ENCODE data around the gene ACTR1B. TPM values are rescaled to one million over a fixed set of nuclear protein-coding genes. Genes with fewer than 3 reads are reported as not detected.

Gene ACTR1B
- total RNA-seq, 2 donors from 2014 or later = 80.3 to 128 TPM

DNA sequence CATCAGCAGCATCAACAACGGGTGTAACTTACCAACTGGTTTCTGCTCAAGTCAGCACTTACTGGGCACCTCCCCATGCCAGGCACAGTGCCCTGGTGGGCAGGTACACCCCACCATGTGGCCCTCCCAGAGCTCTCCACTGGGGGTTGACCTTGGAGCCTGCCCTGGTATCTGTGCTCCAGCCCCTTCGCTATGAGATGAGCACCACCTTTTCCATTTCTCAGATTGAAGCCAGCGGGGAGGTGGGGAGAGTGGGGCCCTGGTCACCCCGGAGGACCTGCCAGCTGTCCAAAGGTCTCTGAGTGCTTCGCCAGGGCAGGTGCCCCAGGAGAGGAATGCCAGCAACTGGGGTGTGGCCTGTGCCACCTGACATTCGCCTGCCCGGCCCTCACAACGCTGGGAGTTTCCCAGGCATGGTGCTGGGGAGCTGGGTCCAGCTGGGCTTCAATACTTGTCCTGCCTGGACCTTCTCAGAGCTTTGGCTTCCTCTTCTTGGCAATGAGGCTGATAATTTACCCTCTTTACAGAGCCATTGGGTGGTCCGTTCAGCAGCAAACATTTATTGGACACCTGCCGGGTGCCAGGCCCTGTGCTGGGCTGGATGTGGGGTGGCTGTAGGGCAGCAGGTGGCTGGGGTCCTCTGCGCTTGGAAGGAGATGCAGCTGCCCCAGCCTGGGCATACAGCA, 43.7 kb upstream of the ACTR1B start:
- Histone ChIP-seq H3K9me3 (no peaks in the 10 kb centered on the region), H3K27ac (no peak overlapping the region), H3K36me3 (no peaks in the 10 kb centered on the region), H3K27me3 (replicated peaks; ENCODE audit: insufficient read depth) (no peaks in the 10 kb centered on the region), H3K4me3 (no peak overlapping the region), H3K4me1 (ENCODE audit: control insufficient read depth in 1 of 2, low read depth in 2 of 2) (no peaks in the 10 kb centered on the region)
- no peak for DNase-seq (ENCODE audit: low spot score)
- no peak for ATAC-seq (ENCODE audit: insufficient number of reproducible peaks, low FRiP score, low read depth)
- TF ChIP-seq, protein P1, sequence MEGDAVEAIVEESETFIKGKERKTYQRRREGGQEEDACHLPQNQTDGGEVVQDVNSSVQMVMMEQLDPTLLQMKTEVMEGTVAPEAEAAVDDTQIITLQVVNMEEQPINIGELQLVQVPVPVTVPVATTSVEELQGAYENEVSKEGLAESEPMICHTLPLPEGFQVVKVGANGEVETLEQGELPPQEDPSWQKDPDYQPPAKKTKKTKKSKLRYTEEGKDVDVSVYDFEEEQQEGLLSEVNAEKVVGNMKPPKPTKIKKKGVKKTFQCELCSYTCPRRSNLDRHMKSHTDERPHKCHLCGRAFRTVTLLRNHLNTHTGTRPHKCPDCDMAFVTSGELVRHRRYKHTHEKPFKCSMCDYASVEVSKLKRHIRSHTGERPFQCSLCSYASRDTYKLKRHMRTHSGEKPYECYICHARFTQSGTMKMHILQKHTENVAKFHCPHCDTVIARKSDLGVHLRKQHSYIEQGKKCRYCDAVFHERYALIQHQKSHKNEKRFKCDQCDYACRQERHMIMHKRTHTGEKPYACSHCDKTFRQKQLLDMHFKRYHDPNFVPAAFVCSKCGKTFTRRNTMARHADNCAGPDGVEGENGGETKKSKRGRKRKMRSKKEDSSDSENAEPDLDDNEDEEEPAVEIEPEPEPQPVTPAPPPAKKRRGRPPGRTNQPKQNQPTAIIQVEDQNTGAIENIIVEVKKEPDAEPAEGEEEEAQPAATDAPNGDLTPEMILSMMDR (IDR thresholded peaks at IDR 0.05) = no peak

DNA sequence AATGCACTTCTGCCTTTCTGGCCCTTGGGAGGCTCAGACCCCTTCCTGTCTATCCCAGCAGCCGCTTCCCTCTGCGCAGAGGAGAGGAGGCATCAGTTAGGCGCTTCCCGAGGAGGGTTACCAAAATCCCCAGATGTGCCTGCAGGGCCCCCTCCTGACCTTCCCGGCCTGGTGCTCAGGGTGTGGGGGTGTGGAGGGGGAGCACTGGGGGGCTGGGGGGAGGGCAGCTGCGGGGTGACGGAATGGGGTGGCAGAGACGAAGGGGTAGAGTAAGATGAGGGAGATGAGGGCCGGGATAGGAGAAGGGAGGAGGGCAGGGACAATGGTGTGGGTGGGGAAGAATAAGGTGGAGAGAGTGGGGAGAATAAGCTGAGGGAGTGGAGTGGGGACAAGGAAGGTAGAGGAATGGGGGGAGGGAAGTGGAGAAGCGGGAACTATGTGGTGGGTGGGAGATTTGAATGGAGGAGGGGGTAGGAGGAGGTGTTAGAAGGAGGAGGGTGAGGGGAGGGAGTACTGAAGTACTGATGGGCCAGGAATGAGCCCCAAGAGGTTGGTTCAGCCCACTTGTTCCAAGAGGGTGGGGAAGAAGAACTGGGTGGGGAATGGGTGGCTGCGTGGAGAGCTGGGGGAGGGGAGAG, 43.0 kb upstream of the ACTR1B start:
- Histone ChIP-seq H3K4me3 (no peak overlapping the region), H3K36me3 (no peaks in the 10 kb centered on the region), H3K4me1 (ENCODE audit: control insufficient read depth in 1 of 2, low read depth in 2 of 2) (no peaks in the 10 kb centered on the region), H3K27me3 (replicated peaks; ENCODE audit: insufficient read depth) (no peaks in the 10 kb centered on the region), H3K9me3 (no peaks in the 10 kb centered on the region), H3K27ac (no peak overlapping the region)
- TF ChIP-seq, protein P1 (IDR thresholded peaks at IDR 0.05) = no peak
- DNase-seq (ENCODE audit: low spot score) (no peak), ATAC-seq (ENCODE audit: insufficient number of reproducible peaks, low FRiP score, low read depth) (no peak)

DNA sequence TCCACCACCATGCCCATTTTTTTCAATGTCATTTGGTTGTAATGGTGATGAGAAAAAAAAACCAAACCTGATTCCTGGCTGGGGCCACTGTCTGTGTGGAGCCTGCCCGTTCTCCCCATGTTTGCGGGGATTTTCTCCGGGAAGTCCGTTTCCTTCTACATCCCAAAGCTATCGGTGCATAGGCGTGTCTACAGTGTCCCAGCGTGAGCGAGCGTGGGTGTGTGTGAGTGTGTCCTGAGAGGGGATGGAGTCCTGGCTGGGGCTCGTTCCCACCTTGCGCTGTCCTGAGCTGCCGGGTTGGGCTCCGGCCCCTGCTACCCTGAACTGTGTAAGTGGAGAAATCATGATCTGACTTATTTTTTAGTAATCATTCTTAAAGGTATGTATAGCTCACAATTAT, 42.3 kb upstream of the ACTR1B start:
- ATAC-seq (ENCODE audit: insufficient number of reproducible peaks, low FRiP score, low read depth) (no peak), DNase-seq (ENCODE audit: low spot score) (no peak)
- TF ChIP-seq, protein P1 (IDR thresholded peaks at IDR 0.05) = no peak
- Histone ChIP-seq H3K9me3 (no peaks in the 10 kb centered on the region), H3K4me1 (ENCODE audit: control insufficient read depth in 1 of 2, low read depth in 2 of 2) (no peaks in the 10 kb centered on the region), H3K4me3 (no peak overlapping the region), H3K36me3 (no peaks in the 10 kb centered on the region), H3K27me3 (replicated peaks; ENCODE audit: insufficient read depth) (no peaks in the 10 kb centered on the region), H3K27ac (no peak overlapping the region)

DNA sequence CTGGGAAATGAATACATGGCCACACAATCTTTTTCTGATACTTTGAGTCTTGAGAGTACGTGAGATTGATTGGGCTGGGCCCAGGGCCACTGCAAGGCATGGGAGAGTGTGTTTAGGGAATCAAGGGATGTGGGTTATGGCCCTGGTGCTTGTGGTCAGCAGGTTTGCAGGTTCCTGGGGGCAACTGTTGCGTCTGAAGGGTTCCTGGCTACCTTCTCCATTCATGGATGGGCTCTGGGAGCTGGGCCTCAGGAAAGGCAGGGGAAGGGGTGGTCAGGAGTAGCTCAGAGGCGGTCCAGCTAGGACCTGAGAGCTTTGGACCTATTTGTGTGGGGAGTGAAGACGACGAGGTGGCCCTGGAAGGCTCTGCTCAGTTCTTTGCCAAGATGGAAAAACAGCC, 41.1 kb upstream of the ACTR1B start:
- Histone ChIP-seq H3K4me3 (no peak overlapping the region), H3K27me3 (replicated peaks; ENCODE audit: insufficient read depth) (no peaks in the 10 kb centered on the region), H3K9me3 (no peaks in the 10 kb centered on the region), H3K27ac (no peak overlapping the region), H3K36me3 (no peaks in the 10 kb centered on the region), H3K4me1 (ENCODE audit: control insufficient read depth in 1 of 2, low read depth in 2 of 2) (no peaks in the 10 kb centered on the region)
- TF ChIP-seq, protein P1 (IDR thresholded peaks at IDR 0.05) = no peak
- ATAC-seq (ENCODE audit: insufficient number of reproducible peaks, low FRiP score, low read depth) (no peak), DNase-seq (ENCODE audit: low spot score) (no peak)

DNA sequence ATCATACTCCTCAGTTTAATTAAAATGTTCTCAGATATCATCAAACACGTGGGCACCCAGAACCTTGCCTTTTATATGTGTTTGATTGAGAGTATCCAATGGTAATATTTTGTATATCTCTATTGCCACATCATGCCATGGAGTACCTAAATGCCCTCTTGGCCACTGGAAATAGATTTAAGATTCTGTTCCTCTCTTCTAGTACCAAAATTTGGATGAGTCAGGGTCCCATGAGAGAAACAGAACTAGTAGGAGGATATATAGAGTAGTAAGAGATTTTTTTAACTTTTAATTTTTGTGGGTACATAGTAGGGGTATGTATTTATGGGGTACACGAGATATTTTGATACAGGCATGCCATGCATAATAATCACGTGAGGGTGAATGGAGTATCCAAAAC, 39.9 kb upstream of the ACTR1B start:
- H3K4me3 ChIP-seq = no peak overlapping the region
- H3K27me3 ChIP-seq (replicated peaks; ENCODE audit: insufficient read depth) = no peaks in the 10 kb centered on the region
- H3K9me3 ChIP-seq = no peaks in the 10 kb centered on the region
- ATAC-seq (ENCODE audit: insufficient number of reproducible peaks, low FRiP score, low read depth) (no peak), DNase-seq (ENCODE audit: low spot score) (no peak)
- TF ChIP-seq, protein P1 (IDR thresholded peaks at IDR 0.05) = no peak
- no peaks in the 10 kb centered on the region for H3K4me1 ChIP-seq (ENCODE audit: control insufficient read depth in 1 of 2, low read depth in 2 of 2)
- H3K27ac ChIP-seq = no peak overlapping the region
- no peaks in the 10 kb centered on the region for H3K36me3 ChIP-seq
